GM18520 (cell line): ENCODE measurements around the gene FGF3.

Source experiments
- ATAC-seq: cut with Tn5 transposase; IDR thresholded peaks from one replicate; pipeline ENCODE4 v1.9.1; 2021; ENCODE audit not compliant: unreplicated experiment

The FGF3 gene

DNA sequence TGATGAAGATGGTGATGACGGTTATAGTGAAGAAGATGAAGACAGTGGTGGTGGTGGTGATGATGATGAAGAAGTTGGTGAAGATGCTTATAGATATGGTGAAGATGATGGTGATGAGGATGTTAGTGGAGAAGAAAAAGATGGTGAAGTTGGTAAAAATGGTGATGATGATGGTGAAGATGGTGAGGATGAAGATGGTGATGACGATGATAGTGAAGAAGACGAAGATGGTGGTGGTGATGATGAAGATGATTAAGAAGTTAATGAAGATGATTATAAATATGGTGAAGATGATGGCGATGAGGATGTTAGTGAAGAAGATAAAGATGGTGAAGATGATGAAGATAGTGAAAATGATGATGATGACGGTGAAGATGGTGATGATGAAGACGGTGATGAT lies 25.2 kb upstream of the FGF3 start:
- ATAC-seq: no peak

DNA sequence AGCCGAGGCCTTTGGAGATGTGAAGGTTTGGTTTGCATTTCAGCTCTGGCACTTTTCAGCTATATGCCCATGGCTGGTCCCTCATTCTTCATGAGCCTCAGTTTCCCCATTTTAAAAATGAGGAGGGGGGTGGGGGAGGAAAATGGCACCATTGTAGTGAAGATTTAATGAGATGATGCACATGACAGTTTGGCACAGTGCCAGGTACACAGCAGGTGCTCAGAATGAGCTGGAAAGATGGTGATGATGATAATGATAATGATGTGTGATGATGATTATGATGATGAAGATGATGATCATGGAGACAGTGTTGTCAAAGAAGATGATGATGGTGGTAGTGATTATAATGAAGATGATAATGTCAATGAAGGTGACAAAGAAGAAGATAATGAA lies 24.3 kb upstream of the FGF3 start:
- no peak for ATAC-seq

DNA sequence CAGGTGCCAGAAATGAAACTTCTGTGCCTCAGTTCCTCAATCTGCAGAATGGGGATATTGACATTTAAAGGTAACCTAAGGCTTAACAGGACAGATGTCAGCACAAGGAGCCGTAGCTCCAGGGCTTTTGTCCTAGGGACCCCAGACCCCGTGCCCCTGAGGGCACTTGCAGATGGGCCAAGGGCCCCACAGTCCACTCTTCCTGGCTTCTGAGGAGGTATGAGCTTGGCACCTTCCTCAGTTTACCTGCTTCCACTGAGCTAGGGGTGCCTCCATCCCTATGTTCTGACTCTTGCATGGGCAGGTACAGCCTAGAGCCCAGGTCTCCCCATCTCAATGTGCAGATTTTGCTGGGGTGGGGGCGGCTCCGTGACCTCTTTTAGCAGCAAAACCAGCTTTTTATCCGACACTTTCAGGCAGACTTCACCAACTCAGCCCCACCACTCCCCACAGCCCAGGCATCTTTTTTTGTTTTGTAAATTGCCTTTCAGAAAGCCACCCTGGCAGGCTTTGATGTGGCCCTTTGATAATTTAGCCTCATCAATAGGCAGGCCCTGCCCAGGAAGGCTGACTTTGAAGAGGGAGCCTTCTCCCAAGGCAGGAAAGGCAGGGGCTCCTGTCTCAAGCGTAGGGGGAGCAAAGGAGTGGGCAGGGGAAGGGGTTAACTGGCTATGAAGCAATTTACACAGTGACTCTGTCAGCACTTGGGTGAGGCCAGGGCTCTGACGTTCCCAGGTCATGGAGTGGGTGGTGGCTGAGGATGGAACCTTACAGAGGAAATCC lies 23.7 kb upstream of the FGF3 start:
- ATAC-seq: no peak

DNA sequence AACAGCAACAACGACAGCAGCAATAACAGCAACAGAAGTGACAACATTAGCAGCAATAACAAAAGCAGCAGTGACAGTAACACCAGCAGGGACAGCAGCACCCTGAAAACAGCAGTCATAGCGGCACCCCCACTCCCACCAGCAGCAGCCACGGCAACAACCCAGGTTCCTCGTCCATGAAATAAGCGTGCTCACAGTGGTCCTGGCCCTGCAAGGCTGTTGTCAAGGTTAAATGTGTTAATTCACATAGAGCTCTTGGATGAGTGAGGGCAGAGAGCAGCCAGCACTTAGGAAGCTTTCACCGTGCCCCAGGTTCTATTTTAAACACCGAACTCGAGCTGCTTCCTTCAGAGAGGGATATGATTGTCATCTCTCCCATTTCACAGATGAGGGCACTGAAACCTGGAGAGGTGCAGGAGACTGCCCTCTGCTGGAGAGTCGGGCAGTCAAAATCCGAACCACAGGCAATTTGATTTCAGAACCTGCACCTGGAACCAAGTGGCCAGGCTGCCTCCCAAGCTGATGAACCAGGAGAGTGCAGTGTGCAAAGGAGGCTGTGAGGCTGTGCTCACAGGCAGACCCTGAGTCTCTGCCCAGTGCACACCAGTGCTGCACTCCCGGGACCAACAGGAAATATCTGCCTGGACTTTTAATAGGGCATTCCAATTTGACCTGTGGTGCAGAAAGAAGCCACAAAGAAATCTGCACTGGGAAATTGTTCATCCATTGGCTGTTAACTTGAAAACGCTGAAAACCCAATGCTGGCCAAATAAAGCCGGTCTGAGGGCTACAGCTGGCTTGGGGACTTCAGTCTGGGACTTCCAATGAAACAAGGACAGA lies 22.9 kb upstream of the FGF3 start:
- no peak for ATAC-seq

DNA sequence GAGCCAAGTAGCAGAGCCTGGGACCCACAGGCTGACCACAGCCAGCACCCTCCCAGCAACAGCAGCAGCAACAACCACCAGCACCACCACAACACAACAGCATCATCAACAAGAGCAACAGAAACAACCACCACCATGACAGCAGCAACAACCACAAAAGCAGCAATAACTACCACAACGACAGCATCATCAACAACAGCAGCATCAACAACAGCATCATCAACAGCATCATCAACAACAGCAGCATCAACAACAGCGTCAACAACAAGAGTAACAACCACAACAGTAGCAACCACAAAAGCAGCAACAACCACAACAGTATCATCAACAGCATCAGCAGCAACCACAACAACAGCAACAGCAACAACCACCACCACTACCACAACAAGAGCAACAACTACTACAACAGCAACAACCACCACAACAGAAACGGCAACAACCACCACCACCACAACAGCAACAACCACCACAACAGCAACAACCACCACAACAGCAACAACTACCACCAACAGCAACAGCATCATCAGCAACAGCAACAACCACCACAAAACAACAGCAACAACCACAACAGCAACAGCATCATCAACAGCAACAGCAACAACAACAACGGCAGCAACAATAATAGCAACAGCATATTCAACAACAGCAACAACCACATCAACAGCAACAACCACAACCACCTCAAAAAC lies 22.1 kb upstream of the FGF3 start:
- no peak for ATAC-seq

DNA sequence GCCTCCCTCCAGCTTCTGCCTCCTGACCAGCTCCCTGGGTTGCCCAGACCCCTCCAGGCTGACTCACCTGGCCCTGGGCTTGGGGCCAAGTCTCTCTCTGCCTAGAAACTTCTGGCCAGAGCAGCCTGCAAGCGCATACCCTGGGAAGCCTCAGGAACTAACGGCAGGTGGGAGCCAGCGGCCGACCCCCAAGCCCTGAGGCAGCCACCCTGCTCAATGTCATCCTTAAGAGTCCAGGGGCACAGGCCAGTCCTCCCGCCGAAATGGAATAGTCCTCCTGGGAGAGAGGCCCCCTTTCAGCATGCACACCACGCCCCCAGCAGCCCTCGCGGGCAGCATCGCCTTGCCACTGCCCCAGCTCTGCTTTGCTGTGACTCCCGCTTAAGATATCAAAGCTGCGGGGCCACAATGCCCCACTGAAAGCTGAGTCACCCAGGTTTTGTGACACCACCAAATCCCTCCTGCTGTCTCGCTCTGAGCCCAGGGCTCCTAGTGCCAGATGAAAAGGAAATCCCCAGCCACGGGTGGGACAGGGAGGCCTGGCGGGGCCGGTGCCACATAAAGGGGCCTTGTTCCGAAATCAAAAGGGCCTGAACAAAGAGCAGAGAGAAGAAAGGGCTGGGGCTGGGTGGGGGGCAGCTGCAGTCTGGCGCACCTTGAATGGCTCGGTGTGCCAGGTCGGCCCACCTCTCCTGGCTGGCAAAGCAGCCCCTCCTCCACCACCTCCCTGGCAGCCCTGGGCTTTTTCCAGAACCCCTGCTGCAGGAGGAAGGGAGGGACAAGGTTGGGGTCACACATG lies 21.4 kb upstream of the FGF3 start:
- no peak for ATAC-seq

DNA sequence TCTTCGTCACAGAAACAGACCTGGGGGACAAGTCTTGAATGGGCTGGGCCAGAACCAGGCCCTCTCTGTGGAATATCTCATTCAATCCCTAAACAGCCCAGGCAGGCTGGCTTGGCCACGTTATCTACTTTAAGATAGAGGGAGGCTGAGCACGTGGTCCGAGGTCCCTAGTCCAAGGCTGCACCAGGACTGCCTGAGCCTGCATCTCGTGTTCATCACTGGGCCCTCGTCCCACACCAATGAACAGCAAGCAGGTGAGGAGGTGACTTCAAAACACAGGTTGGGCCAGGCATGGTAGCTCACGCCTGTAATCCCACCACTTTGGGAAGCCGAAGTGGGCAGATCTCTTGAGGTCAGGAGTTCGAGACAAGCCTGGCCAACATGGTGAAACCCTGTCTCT lies 20.3 kb upstream of the FGF3 start:
- no peak for ATAC-seq

DNA sequence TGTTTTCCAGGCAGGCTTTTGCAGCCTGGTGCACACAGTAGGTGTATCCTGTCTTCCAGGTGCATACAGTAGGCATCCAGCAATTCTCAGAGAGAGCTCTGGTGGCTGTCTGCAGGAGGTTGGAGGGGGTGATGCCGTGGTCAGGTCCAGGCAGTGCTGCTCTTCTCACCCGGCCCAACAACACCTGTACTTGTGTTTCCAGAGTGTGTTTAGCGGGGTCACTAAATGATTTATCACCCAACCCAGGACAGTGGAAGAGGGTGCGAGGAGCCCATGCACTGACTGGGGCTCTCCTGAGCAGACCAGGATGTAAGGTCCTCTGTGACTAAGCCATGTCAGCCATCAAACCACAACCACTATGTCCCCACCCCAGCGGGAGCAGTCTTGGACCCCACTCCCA lies 18.6 kb upstream of the FGF3 start:
- ATAC-seq: no peak

DNA sequence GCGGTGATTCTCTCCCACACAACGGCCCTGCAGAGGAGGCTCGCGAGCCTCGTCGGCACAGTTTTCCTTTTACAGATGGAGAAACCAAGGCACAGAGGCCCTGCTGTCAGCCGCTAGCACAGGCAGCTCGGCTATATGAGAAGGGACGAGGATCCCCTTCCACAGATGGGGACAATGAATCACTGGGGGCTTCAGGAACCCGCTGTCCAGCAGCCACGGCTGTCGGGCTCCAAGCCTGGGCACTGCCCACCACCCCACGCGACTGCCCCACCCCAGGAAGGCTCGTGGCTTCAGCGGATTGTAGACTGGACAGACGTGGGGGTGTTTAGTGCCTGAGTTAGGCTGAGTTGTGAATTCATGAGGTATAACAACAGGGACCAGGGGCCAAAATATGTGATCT lies 17.2 kb upstream of the FGF3 start:
- no peak for ATAC-seq

DNA sequence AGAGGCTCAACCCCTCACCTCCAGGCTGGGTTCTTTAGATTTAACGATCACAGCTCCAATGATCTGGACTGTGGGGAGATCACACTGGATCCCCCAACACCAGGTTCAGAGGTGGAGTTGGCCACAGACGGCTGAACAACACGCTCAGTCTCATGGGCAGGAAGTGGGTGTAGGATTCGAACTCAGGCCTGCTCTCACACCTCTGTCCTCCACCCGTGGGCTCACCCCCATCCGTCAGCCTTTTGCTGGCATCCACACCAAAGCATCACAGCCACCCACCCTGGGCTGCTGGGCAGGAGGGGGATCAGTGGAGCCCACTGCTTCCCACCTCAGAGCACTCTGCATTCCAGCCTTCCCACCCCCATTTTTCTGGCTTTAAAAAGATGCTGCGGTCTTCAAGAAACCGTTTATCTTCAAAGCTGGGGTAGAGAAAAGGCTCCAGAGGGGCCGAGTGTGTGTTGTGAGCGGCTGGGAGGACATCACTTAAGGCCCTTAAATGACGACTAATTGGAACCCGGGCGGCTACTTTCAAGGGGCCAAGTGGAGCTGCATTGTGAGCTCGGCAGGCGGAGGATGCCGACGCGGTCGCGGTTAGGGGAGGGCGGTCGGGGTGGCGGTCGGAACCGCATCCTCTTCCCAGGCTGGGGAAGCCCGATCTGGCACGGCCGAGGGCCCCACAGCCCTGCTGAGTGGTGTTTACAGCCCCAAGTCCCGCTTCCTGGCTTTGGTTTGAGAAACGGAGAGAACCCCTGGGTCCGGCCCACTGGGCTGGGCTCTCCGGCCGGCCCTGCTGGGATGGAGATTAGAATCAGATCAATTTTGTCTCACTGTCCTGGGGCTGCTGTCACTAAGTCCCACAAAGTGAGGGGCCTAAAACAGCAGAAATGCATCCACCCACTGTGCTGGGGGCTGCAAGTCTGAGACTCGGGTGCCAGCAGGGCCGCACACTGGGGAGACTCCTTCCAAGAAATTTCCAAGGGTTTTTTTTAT lies 15.9 kb upstream of the FGF3 start:
- ATAC-seq: no peak

DNA sequence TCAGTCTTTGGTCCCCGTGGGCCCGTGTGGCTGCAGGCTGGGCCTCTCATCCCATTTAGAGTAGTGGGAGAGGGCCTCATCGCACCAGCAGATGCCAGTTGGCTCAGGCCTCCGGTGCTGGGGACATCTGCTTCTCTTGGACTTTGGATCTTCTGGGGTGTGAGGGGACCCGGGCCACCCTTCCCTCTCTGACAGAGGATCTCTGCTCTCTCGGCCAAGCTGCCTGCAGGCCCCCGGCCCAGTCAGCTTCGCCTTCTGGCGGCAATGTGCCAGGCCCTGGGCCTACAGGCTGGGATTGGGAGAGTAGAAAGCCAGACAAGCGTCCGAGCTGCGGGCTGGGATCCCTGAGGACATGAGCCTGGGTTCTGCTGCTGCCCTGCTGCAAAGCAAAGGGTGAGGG lies 15.0 kb upstream of the FGF3 start:
- no peak for ATAC-seq

DNA sequence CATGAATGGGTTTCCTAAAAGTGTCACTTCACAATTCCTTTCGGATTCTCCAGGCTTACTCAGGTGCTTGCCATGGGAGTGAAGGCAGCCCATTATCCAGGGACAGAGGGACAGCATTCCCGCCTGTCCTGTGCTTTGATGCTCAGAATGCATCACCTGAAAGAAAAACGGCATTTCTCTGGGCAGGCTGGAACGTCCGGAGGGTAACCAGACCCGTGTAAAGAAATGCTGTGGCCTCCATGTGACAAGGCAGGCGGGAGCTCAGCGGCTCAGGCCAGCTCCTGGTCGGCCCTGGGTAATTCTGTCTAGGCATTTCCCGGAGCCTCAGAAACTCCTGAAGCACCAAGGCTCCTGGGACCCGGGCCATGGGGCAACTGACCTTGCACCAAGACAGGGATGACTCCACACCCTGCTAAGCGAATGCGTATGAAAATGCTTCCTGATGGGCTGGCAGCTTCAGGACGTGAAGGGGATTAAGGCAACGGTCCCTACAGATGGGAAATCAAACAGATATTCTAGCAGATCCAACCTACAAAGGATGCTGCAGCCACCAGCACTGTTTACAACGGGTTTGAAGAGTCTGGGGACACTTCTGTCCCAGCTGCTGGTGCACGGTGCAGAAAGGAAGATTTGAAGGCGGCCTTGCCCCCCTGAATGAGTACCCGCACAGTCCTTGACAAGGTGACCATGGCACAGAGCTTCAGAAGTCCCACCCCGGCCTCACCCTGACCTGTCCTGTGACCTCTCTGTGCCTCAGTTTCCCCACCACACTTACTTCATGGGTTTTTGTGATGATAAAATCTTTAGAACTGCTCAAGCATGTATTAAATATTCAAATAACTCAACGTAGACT lies 13.6 kb upstream of the FGF3 start:
- ATAC-seq: no peak

DNA sequence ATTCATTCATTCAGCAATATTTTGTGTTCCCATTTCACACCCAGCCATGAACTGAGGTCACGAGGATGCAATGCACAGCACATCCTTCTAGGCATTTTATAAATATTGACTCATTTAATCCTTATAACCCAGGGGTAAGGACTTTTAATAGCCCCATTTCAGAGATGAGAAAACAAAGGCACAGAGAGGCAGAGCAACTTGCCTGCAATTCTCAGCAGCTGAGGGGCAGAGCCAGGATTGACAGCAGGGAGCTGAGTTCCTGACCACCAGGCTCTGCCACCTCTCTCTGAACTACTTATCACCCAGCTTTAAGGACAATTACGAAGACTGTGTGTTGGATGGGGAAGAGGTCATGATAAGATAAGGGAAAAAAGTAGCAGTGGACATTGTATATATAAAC lies 12.8 kb upstream of the FGF3 start:
- no peak for ATAC-seq

DNA sequence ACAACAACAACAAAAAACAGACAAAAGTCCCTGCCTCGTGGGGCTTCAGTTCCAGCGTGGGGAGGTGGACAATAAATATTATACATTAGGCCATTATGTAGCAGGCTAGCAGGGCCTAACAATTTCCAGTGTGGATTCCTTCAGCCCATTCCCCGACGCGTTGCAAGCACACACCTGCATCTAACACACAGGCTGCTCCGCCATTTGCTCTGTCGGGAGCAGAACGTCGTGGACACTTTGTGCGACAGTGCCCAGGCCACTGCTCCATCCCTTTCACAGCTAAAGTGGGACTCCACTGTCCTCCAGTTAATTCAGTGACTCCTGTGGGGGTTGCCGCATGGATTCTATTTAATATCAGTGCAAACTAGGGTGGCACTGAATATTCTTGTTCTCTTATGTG lies 10.9 kb upstream of the FGF3 start:
- ATAC-seq: no peak

DNA sequence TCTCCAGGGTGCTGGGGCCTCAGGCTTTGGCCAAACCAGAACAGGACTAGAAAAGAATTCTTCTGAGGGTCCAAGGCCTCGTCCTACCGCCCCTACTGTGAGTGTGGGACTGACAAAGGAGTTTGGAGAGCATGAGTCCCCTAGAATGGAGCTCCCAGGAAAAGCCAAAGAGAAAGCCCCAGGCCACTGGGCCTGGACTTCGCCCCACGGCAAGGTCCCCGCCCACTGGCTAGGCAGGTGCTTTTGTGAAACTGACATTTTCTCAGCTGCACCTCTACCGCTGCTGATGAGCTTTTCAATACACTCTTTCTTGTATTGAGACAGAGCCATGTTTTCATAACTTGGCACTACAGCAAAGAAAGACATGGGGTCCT lies 9.7 kb upstream of the FGF3 start:
- no peak for ATAC-seq

DNA sequence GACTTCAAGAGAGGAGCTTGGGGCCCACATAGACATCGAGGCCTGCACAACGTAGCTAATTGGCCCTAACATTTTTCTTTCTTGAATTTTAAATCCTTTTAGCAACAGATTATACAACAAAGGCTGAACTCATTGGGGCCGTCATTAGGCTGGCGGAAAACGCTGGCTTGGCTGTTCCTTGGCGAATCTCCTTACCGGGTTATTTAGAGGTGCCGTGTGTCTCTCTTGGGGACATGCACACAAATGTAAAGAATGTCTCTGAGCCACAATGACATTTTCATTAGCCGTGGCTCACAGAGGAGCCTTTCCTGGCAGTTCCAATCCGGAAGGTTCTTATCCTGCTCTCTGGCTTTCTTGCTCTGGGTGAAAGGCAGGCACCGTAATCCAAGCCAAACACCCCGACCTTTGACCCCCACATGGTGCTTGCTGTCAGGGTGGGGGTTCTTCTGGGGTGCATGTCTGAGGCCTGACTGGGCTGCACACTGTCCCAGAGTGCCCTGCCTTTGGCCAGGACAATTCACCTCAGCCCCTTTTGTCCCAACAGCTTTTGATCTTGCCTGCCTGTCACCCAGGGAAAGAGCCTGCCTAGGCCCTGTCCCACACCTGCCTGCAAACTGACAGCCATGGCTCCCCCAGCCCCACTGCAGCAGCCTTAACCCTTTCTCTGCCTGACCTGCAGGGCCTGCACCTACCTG lies 9.2 kb upstream of the FGF3 start:
- no peak for ATAC-seq

DNA sequence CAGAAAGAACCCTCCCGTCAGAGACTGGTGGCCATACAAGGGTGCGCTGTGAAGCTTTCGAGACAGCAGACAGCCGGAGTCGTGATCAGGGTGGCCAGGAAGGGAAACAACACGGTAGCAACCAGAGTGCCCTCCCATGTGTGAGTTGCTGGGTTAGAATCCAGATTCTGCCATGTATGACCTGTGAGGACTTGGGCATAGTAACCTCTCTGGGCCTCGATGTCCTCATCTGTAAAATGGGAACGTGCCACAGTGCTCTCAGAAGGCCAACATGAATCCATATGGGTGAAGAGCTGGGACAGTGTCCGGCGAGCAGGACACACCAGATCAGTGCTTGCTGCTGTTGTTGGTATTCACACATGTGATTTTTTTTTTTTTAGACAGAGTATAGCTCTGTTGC lies 7.6 kb upstream of the FGF3 start:
- ATAC-seq: no peak

DNA sequence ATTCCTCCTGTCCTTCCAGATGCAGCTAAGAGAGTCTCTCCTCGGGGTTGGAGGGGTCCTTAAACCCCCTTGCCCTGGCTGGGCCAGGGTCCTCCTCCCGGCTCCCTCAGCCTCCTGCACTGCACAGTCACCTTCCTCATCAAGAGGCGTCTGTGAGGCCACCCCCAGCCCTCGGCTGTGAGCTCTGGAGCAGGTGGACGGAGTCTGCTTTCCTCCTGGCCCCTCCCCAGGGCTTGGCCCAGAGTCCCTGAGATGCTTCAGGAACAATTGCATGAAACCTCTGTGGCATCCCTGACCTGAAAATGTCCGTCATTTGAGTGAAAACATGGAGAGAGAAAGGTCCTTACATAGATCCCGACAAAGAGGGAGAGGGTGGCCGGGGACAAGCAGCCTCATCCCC lies 6.7 kb upstream of the FGF3 start:
- ATAC-seq: no peak
